Suprapubic skin (tissue), 4 donors: ENCODE results near the gene MED1. TPM values are rescaled to one million over a fixed set of nuclear protein-coding genes. Genes with fewer than 3 reads are reported as not detected.

ENCODE experiments used
- DNase-seq, 2 donors: peaks; one replicate each; pipeline ENCODE4 v3.0.0-alpha.2; 2019; ENCODE audit warnings: low spot score in 2 of 2
- H3K27ac ChIP-seq: fragments of 200-600 bp; sonication (generic); one replicate; pipeline ENCODE4 v1.5.1; 2019
- H3K27me3 ChIP-seq: fragments of 200-600 bp; sonication (generic); one replicate; pipeline ENCODE4 v1.5.1; 2019
- H3K36me3 ChIP-seq: fragments of 200-600 bp; sonication (generic); one replicate; pipeline ENCODE4 v1.5.1; 2019
- H3K4me1 ChIP-seq: fragments of 200-600 bp; sonication (generic); one replicate; pipeline ENCODE4 v1.5.1; 2019
- H3K4me3 ChIP-seq: fragments of 200-600 bp; sonication (generic); one replicate; pipeline ENCODE4 v1.5.1; 2019; ENCODE audit warnings: mild to moderate bottlenecking
- H3K9me3 ChIP-seq: fragments of 200-600 bp; sonication (generic); one replicate; pipeline ENCODE4 v1.5.1; 2019
- EP300 ChIP-seq: sonication (generic); formaldehyde crosslinking; IDR thresholded peaks from one replicate; pipeline ENCODE4 v1.6.1; 2017; ENCODE audit warnings: antibody characterized with exemption
- POLR2A ChIP-seq, 2 donors: fragments of 450-650 bp; IDR thresholded peaks; one replicate each; pipeline ENCODE4 v1.6.1; 2017; ENCODE audit warnings: antibody characterized with exemption in 2 of 2, mild to moderate bottlenecking in 2 of 2, moderate library complexity in 2 of 2
- POLR2AphosphoS5 ChIP-seq, 3 donors: sonication (generic); formaldehyde crosslinking; IDR thresholded peaks; one replicate each; pipeline ENCODE4 v1.6.1; 2017; ENCODE audit warnings: antibody characterized with exemption in 3 of 3
- WGBS: methylation state at CpG from one replicate; pipeline ENCODE4 v1.1.5; 2018; 5-methylcytosine and 5-hydroxymethylcytosine counted together
- total RNA-seq, 4 donors: library from RNA; depleted of rRNA; stranded (reverse); fragments of >200 nt; gene quantifications; one replicate each; pipeline ENCODE4 v1.1.0, GENCODE V29; 2016
- TF ChIP-seq, protein P1 (sequence below), 2 donors: fragments of 200-600 bp in 1 of 2; fragments of 450-650 bp in 1 of 2; sonication (generic) in 1 of 2; IDR thresholded peaks; one replicate each; pipeline ENCODE4 v1.5.1; 2016 to 2019; ENCODE audit warnings: antibody characterized with exemption in 2 of 2, mild to moderate bottlenecking in 1 of 2, moderate library complexity in 1 of 2

The MED1 gene
- total RNA-seq, 4 donors from 2014 or later, result 26.8 to 32.4 (median 29.8) TPM

- Histone ChIP-seq H3K27me3 (no peaks in the 10 kb centered on the region), H3K27ac (no peak overlapping the region), H3K4me1 (no peaks in the 10 kb centered on the region), H3K4me3 (no peak overlapping the region), H3K9me3 (no peaks in the 10 kb centered on the region), H3K36me3 (peaks cover 84% of the 10 kb centered on the region)
- TF ChIP-seq POLR2A (IDR thresholded peaks at IDR 0.05) (no peak), POLR2AphosphoS5 (IDR thresholded peaks at IDR 0.05) (no peak), EP300 (no peak)
- TF ChIP-seq, protein P1, sequence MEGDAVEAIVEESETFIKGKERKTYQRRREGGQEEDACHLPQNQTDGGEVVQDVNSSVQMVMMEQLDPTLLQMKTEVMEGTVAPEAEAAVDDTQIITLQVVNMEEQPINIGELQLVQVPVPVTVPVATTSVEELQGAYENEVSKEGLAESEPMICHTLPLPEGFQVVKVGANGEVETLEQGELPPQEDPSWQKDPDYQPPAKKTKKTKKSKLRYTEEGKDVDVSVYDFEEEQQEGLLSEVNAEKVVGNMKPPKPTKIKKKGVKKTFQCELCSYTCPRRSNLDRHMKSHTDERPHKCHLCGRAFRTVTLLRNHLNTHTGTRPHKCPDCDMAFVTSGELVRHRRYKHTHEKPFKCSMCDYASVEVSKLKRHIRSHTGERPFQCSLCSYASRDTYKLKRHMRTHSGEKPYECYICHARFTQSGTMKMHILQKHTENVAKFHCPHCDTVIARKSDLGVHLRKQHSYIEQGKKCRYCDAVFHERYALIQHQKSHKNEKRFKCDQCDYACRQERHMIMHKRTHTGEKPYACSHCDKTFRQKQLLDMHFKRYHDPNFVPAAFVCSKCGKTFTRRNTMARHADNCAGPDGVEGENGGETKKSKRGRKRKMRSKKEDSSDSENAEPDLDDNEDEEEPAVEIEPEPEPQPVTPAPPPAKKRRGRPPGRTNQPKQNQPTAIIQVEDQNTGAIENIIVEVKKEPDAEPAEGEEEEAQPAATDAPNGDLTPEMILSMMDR (IDR thresholded peaks at IDR 0.05), result no peak
- peak in 1 of 2 donors; percentile 62 for DNase-seq
- WGBS, result 97% methylated on average over 13 of the region's 13 CpGs
These were observed 40.8 kb downstream of the MED1 start for GRCh38 chr17:39410279-39410678.

- TF ChIP-seq POLR2AphosphoS5 (IDR thresholded peaks at IDR 0.05) (no peak), POLR2A (IDR thresholded peaks at IDR 0.05) (no peak)
- TF ChIP-seq, protein P1 (IDR thresholded peaks at IDR 0.05), result no peak
- no peak for DNase-seq
- H3K9me3 ChIP-seq, result no peaks in the 10 kb centered on the region
- H3K4me3 ChIP-seq, result no peak overlapping the region
- H3K27ac ChIP-seq, result no peak overlapping the region
- no peaks in the 10 kb centered on the region for H3K27me3 ChIP-seq
- peaks cover 66% of the 10 kb centered on the region for H3K36me3 ChIP-seq
- 80% methylated on average over 2 of the region's 2 CpGs for WGBS
- no peaks in the 10 kb centered on the region for H3K4me1 ChIP-seq
These were observed 42.7 kb downstream of the MED1 start for GRCh38 chr17:39408360-39408759.

DNA sequence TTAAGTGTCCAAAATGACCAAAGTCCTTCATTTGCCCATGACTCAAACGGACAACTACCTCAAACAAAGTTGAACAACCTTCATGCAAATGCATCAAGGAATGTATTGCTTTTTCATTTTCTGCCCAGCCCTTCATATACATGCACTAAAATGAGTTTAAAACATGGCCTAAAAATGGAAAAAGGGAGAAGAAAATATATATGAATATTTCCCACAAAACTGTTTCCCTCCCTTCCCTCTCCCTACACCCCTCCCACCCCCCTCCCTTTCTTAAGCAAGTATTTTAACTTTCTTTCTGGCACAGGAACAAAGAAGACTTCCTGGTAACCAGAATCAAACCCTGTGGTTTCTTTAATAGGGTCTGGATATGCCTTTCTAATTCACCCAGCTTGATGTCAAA, 44.1 kb downstream of the MED1 start:
- peaks cover 54% of the 10 kb centered on the region for H3K36me3 ChIP-seq
- TF ChIP-seq EP300 (no peak), POLR2AphosphoS5 (IDR thresholded peaks at IDR 0.05) (no peak), POLR2A (IDR thresholded peaks at IDR 0.05) (no peak)
- TF ChIP-seq, protein P1 (IDR thresholded peaks at IDR 0.05), result no peak
- H3K27ac ChIP-seq, result no peak overlapping the region
- H3K27me3 ChIP-seq, result no peaks in the 10 kb centered on the region
- H3K9me3 ChIP-seq, result no peaks in the 10 kb centered on the region
- WGBS, result 86% methylated on average over 1 of the region's 1 CpG
- H3K4me1 ChIP-seq, result peaks cover 4% of the 10 kb centered on the region
- no peak for DNase-seq
- no peak overlapping the region for H3K4me3 ChIP-seq

DNA sequence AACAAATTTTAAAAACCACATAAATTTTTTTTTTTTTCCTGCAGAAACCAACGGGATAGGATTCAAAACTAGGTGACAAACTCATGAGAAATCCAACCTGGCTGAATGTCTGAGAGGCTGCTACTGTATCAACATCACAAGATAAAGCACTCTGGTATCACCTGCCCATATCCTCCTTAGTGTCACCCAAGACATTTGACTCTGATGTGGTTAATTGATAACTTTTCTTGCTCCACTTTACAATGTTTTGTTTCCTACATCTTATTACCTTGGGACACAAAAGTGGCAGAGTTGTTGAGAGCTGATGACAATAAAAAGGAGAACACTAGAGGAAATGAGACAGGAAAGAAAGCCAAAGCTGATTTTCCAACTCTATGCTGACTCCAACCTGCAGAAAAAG, 45.6 kb downstream of the MED1 start:
- H3K4me3 ChIP-seq, result no peak overlapping the region
- TF ChIP-seq POLR2AphosphoS5 (IDR thresholded peaks at IDR 0.05) (no peak), EP300 (no peak), POLR2A (IDR thresholded peaks at IDR 0.05) (no peak)
- TF ChIP-seq, protein P1 (IDR thresholded peaks at IDR 0.05), result no peak
- no peak overlapping the region for H3K27ac ChIP-seq
- peaks cover 38% of the 10 kb centered on the region for H3K36me3 ChIP-seq
- no peak for DNase-seq
- no peaks in the 10 kb centered on the region for H3K9me3 ChIP-seq
- H3K27me3 ChIP-seq, result no peaks in the 10 kb centered on the region
- WGBS, result 59% methylated on average over 1 of the region's 1 CpG
- H3K4me1 ChIP-seq, result peaks cover 6% of the 10 kb centered on the region

DNA sequence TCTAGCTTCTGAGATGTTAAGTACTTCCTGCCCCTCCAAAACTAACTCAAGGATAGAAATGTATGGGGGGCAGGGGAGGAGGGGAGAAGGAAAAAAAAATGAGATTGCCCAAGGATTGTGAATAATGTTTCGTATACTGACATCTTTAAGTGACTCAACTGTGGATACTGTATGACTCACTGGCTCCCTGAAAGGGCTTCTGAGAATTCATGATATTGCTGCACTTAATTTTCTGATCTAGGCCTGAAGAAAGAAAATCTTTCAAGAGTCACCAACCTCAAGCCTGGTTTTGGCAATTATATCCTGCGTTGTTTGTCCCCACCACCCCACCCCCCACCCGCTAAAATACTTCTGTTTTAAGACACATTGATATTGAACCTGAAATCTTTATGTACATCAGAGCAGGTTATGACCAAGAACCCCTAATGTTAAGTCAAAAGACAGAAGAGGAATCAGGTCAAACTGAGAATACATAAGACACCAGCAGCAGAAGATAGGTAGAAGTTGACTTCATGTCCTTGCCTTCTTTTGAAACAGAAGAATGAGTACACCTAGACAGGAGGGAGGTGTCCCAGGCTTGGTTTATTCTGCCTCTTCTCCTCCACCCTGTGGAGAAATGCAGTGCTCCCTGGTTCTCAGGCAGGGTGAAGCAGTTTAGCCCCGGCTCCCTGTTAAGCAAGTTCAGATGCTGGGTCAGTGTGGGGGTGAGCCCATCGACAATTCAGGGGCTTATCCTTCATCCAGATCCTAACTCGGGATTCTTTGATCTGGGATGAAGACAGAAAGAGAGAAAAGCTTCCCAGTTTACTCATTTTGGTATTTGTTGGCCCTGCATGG, 46.3 kb downstream of the MED1 start:
- no peak overlapping the region for H3K27ac ChIP-seq
- no peaks in the 10 kb centered on the region for H3K9me3 ChIP-seq
- peak in 1 of 2 donors; percentile 16 for DNase-seq
- no peaks in the 10 kb centered on the region for H3K27me3 ChIP-seq
- H3K4me3 ChIP-seq, result no peak overlapping the region
- H3K4me1 ChIP-seq, result peaks cover 13% of the 10 kb centered on the region
- WGBS, result 77% methylated on average over 6 of the region's 6 CpGs
- TF ChIP-seq, protein P1 (IDR thresholded peaks at IDR 0.05), result no peak
- TF ChIP-seq POLR2AphosphoS5 (IDR thresholded peaks at IDR 0.05), result no peak
- no peak for TF ChIP-seq POLR2A (IDR thresholded peaks at IDR 0.05)
- no peak for TF ChIP-seq EP300
- H3K36me3 ChIP-seq, result peaks cover 32% of the 10 kb centered on the region
